Measurements from ENCODE around the gene HLA-DQA2.
"Not testable (repeated sequence)": the region's sequence is repeated elsewhere in the genome, so short reads cannot be mapped to it uniquely, and the experiment has no call there.

The HLA-DQA2 gene

DNA sequence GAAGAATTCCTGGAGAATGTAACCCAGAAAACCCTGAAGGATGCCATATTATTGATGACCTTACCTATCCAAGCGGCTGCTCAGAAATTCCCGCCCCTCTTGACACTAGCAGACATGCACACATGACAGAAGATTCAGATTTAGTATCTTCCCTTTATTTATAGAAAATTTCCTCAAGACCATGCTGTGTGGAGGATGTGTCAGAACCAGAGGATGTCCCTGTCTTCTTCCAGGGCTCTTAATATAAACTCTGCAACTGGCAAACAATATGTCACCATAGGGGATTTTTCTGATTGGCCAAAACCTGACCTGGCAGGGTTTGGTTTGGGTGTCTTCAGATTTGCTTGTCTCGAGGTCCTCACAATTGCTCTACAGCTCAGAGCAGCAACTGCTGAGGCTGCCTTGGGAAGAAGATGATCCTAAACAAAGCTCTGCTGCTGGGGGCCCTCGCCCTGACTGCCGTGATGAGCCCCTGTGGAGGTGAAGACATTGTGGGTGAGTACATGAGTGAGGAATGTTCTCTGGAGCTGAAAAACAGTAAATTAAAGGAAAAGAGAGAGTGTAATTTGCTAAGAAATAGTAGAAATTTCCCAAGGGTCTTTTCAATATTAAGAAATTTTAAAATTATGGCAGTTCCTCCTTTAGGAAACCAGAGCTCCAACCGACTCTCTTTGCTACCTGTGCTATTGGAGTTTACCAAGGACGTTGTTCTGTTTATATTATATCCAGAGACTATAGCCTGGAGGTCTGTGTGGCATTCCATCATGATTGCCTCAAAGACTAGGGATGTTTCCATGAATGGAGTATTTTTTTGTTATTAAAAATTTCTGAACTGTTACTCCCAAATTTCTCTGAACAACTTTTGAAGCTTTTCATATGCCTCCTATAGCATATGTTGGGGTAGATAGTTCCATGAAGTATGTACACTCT is at the start of gene HLA-DQA2:
TSS of gene HLA-DQA2 (plus strand) at position 361 of the 930 bp plus-strand sequence. CDS start at position 414, 53 bp downstream.
- peaks cover 21% of the 10 kb centered on the region for H3K27me3 Mint-ChIP-seq
- H3K4me3 Mint-ChIP-seq: no peak within 1 kb of the TSS
- no peaks in the 10 kb centered on the region for H3K4me1 Mint-ChIP-seq (ENCODE audit: low read depth)
- H3K9me3 Mint-ChIP-seq (ENCODE audit: low read depth): no peaks in the 10 kb centered on the region
- no peaks in the 10 kb centered on the region for H3K36me3 Mint-ChIP-seq
- no peak within 1 kb of the TSS for H3K27ac Mint-ChIP-seq

DNA sequence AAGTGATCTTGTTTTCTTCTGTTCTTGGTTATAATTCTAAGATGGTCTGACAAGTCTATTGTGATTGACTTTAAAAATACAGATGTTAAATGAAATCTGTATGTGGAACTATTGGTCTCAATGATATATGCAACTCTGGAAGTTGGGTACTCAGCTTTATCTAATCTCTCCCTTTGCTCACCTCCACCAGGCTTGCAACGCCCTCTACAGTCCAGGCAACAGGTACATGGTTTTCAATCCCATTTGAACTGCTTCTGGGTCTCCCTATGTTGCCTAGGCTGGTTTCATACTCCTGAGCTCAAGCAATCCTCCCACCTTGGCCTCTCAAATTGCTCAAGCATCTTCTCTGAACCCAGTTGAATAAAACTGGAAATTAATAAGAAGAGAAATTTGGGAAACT is 49.2 kb upstream of the HLA-DQA2 start:
- H3K4me3 Mint-ChIP-seq: no peak overlapping the region
- H3K4me1 Mint-ChIP-seq (ENCODE audit: low read depth): no peaks in the 10 kb centered on the region
- no peak overlapping the region for H3K27ac Mint-ChIP-seq
- H3K27me3 Mint-ChIP-seq: peaks cover 13% of the 10 kb centered on the region
- H3K36me3 Mint-ChIP-seq: no peaks in the 10 kb centered on the region
- H3K9me3 Mint-ChIP-seq (ENCODE audit: low read depth): no peaks in the 10 kb centered on the region

GRCh38 chr6:32697031-32697430 is 44.2 kb upstream of the HLA-DQA2 start:
- Mint-ChIP-seq H3K27me3 (peaks cover 23% of the 10 kb centered on the region), H3K4me1 (ENCODE audit: low read depth) (peaks cover 2% of the 10 kb centered on the region), H3K36me3 (no peaks in the 10 kb centered on the region), H3K9me3 (ENCODE audit: low read depth) (no peaks in the 10 kb centered on the region), H3K27ac (no peak overlapping the region), H3K4me3 (no peak overlapping the region)

GRCh38 chr6:32700391-32701040 is 40.7 kb upstream of the HLA-DQA2 start:
- peaks cover 2% of the 10 kb centered on the region for H3K4me1 Mint-ChIP-seq (ENCODE audit: low read depth)
- peaks cover 4% of the 10 kb centered on the region for H3K36me3 Mint-ChIP-seq
- no peak overlapping the region for H3K4me3 Mint-ChIP-seq
- peaks cover 16% of the 10 kb centered on the region for H3K27me3 Mint-ChIP-seq
- no peaks in the 10 kb centered on the region for H3K9me3 Mint-ChIP-seq (ENCODE audit: low read depth)
- H3K27ac Mint-ChIP-seq: no peak overlapping the region

DNA sequence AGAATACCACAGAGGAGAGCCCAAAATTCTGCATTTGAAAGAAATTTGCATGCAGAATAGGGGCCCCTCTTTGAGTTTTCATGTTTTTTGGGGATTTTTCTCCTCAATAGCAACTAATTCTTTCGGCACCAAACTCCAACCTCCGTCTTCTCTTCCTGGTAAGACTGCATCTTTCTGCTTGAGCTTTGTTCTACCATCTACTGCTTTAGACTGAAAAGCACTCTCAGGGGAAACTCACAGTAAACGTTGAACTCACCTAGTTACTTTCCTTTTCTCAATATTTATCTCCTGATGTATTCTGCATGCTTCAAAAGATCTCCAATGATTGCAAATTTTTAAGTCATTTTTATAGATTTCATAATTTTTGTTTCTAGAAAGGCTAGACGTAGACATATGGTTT is 37.8 kb upstream of the HLA-DQA2 start:
- Mint-ChIP-seq H3K36me3 (peaks cover 4% of the 10 kb centered on the region), H3K4me3 (no peak overlapping the region), H3K4me1 (ENCODE audit: low read depth) (peaks cover 2% of the 10 kb centered on the region), H3K27me3 (peaks cover 13% of the 10 kb centered on the region), H3K27ac (no peak overlapping the region), H3K9me3 (ENCODE audit: low read depth) (no peaks in the 10 kb centered on the region)

GRCh38 chr6:32705164-32705563 is 36.0 kb upstream of the HLA-DQA2 start:
- not testable (repeated sequence) for H3K4me3 Mint-ChIP-seq; H3K36me3 Mint-ChIP-seq; H3K9me3 Mint-ChIP-seq (ENCODE audit: low read depth); H3K27ac Mint-ChIP-seq; H3K4me1 Mint-ChIP-seq (ENCODE audit: low read depth)
- peaks cover 11% of the 10 kb centered on the region for H3K27me3 Mint-ChIP-seq

- Mint-ChIP-seq H3K36me3 (peaks cover 4% of the 10 kb centered on the region), H3K27ac (no peak overlapping the region), H3K27me3 (peaks cover under 1% of the 10 kb centered on the region), H3K4me3 (no peak overlapping the region), H3K4me1 (ENCODE audit: low read depth) (no peaks in the 10 kb centered on the region), H3K9me3 (ENCODE audit: low read depth) (no peaks in the 10 kb centered on the region)
Measured at GRCh38 chr6:32709625-32710024, 31.6 kb upstream of the HLA-DQA2 start.

DNA sequence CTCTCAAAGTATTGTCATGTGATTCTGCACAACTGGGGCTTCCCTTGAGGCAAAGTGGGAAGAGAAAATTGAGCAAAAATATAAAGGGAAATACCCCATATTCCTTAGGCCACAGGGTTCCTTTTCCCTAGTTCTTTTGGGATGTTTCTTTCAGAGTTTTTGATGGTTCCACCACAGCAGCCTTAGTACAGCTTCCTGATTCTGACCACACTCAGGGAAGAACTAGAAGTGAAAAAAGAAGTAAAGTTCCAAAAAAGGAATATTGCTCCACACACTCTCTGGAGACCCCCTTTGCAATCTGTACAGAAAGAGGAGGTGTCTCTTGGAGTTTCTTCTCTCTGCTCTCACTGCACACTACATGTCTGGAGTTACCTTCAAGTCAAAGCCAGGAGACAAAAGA is 27.9 kb upstream of the HLA-DQA2 start:
- H3K4me1 Mint-ChIP-seq (ENCODE audit: low read depth): no peaks in the 10 kb centered on the region
- no peak overlapping the region for H3K4me3 Mint-ChIP-seq
- H3K27ac Mint-ChIP-seq: no peak overlapping the region
- peaks cover 7% of the 10 kb centered on the region for H3K27me3 Mint-ChIP-seq
- no peaks in the 10 kb centered on the region for H3K36me3 Mint-ChIP-seq
- H3K9me3 Mint-ChIP-seq (ENCODE audit: low read depth): no peaks in the 10 kb centered on the region

- Mint-ChIP-seq H3K27ac (no peak overlapping the region), H3K4me3 (no peak overlapping the region), H3K4me1 (ENCODE audit: low read depth) (no peaks in the 10 kb centered on the region), H3K9me3 (ENCODE audit: low read depth) (no peaks in the 10 kb centered on the region), H3K27me3 (peaks cover 25% of the 10 kb centered on the region), H3K36me3 (no peaks in the 10 kb centered on the region)
Measured at GRCh38 chr6:32716396-32716795, 24.8 kb upstream of the HLA-DQA2 start.

DNA sequence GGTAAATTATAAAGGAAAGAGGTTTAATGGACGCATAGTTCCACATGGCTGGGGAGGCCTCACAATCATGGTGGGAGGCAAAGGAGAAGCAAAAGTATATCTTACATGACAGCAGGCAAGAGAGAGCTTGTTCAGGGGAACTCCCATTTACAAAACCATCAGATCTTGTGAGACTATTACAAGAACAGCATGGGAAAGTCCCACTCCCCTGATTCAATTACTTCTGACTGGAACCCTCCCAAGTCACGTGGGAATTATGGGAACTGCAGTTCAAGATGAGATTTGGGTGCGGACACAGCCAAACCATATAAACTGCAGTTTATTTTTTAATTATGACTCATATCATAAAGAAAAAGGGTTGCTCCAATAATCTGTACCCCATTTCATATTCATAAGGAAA is 22.3 kb upstream of the HLA-DQA2 start:
- no peaks in the 10 kb centered on the region for H3K9me3 Mint-ChIP-seq (ENCODE audit: low read depth)
- H3K27me3 Mint-ChIP-seq: peaks cover 34% of the 10 kb centered on the region
- H3K36me3 Mint-ChIP-seq: peaks cover 2% of the 10 kb centered on the region
- no peak overlapping the region for H3K27ac Mint-ChIP-seq
- no peaks in the 10 kb centered on the region for H3K4me1 Mint-ChIP-seq (ENCODE audit: low read depth)
- H3K4me3 Mint-ChIP-seq: no peak overlapping the region

DNA sequence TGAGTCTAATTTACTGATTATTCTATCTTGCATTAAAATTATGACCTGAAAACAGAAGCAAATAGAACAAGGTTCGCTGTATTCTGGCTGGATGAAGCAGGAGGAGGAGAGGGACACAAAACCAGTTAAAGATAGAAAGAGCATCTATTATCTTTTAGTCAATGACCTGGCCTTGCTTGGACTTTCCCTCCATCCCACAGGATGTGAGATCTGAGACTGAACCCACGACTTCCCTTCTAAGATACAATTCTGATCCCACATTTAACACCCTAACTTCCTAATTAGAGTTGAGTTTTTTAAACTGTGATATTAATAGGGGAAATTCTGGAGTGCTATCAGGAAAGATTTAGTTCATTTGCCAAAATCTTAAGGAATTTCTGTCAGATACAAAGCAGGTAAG is 3.1 kb upstream of the HLA-DQA2 start:
- Mint-ChIP-seq H3K4me1 (ENCODE audit: low read depth) (no peaks in the 10 kb centered on the region), H3K27me3 (peaks cover 19% of the 10 kb centered on the region), H3K27ac (no peak overlapping the region), H3K4me3 (no peak overlapping the region), H3K9me3 (ENCODE audit: low read depth) (no peaks in the 10 kb centered on the region), H3K36me3 (no peaks in the 10 kb centered on the region)

- Mint-ChIP-seq H3K27me3 (peaks cover 25% of the 10 kb centered on the region), H3K4me1 (ENCODE audit: low read depth) (no peaks in the 10 kb centered on the region), H3K27ac (no peak overlapping the region), H3K4me3 (no peak overlapping the region), H3K9me3 (ENCODE audit: low read depth) (no peaks in the 10 kb centered on the region), H3K36me3 (no peaks in the 10 kb centered on the region)
Measured at GRCh38 chr6:32742374-32742773, 1.2 kb downstream of the HLA-DQA2 start.

GRCh38 chr6:32744776-32745175 is 3.6 kb downstream of the HLA-DQA2 start:
- Mint-ChIP-seq H3K4me3 (no peak overlapping the region), H3K36me3 (no peaks in the 10 kb centered on the region), H3K9me3 (ENCODE audit: low read depth) (no peaks in the 10 kb centered on the region), H3K27me3 (peaks cover 24% of the 10 kb centered on the region), H3K4me1 (ENCODE audit: low read depth) (no peaks in the 10 kb centered on the region), H3K27ac (no peak overlapping the region)

DNA sequence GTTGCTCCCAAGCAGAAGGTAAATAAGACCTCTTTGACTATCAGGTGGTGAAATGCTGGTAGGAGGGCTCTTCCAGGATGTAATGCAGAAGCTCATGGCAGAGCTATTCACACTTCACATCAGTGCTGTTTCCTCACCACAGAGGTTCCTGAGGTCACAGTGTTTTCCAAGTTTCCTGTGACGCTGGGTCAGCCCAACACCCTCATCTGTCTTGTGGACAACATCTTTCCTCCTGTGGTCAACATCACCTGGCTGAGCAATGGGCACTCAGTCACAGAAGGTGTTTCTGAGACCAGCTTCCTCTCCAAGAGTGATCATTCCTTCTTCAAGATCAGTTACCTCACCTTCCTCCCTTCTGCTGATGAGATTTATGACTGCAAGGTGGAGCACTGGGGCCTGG is 4.5 kb downstream of the HLA-DQA2 start:
- H3K36me3 Mint-ChIP-seq; H3K4me3 Mint-ChIP-seq; H3K4me1 Mint-ChIP-seq (ENCODE audit: low read depth); H3K27ac Mint-ChIP-seq; H3K9me3 Mint-ChIP-seq (ENCODE audit: low read depth): not testable (repeated sequence)
- H3K27me3 Mint-ChIP-seq: peaks cover 24% of the 10 kb centered on the region

DNA sequence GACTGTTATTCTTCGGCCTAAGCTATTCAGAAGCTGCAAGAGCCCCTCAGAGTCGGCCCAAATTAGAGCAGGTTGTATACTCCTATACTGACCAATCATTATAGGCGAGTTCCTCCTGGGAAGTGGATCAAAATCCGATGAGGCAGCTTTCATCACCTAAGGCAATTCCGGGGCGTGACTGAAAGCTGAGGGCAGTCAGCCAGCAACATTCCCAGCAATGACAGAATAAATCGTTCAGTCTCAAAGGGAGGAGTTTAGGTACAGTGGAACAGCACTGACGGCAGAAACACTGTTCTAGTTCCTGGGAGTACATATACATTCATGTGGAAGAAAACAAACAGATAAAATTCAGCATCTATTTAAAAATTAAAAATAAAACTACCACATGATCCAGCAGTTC is 11.4 kb downstream of the HLA-DQA2 start:
- Mint-ChIP-seq H3K36me3 (no peaks in the 10 kb centered on the region), H3K27ac (no peak overlapping the region), H3K4me1 (ENCODE audit: low read depth) (no peaks in the 10 kb centered on the region), H3K9me3 (ENCODE audit: low read depth) (no peaks in the 10 kb centered on the region), H3K27me3 (peaks cover 18% of the 10 kb centered on the region), H3K4me3 (no peak overlapping the region)

Measured in activated naive CD8-positive, alpha-beta T cell (primary cell).